ENCODE measurements around the gene YIPF3. TPM values are rescaled to one million over a fixed set of nuclear protein-coding genes. Genes with fewer than 3 reads are reported as not detected.

YIPF3 gene
- total and polyA plus RNA-seq, 9 of the 15 experiments (the other 6 are each of a cell fraction or from before 2014, with no cell fraction given), result 27.5 to 75.3 (median 57.6) TPM

GRCh38 chr6:43509984-43510826, 6.5 kb downstream of the YIPF3 start, which contains the start of gene LRRC73 (continued):
- no peak for TF ChIP-seq CBFB (CRISPR knock-in tag; IDR thresholded peaks at IDR 0.05)
- TF ChIP-seq CBFA2T3 (IDR thresholded peaks at IDR 0.05), result no peak
- TF ChIP-seq PCBP1 (IDR thresholded peaks at IDR 0.05; ENCODE audit: low read depth, low read length, poor library complexity, severe bottlenecking), result no peak
- TF ChIP-seq ZNF699 (CRISPR knock-in tag; IDR thresholded peaks at IDR 0.05; ENCODE audit: insufficient replicate concordance), result no peak
- no peak for TF ChIP-seq ESRRB (CRISPR knock-in tag; IDR thresholded peaks at IDR 0.05; ENCODE audit: borderline replicate concordance)
- TF ChIP-seq MXD1 (CRISPR knock-in tag; IDR thresholded peaks at IDR 0.05; ENCODE audit: borderline replicate concordance, poor library complexity, severe bottlenecking), result no peak
- TF ChIP-seq CLOCK (CRISPR knock-in tag; IDR thresholded peaks at IDR 0.05; ENCODE audit: borderline replicate concordance), result no peak
- TF ChIP-seq MTA1 (IDR thresholded peaks at IDR 0.05; ENCODE audit: borderline replicate concordance), result no peak
- no peak for TF ChIP-seq ZNF655 (CRISPR knock-in tag; IDR thresholded peaks at IDR 0.05)
- TF ChIP-seq XRCC3 (IDR thresholded peaks at IDR 0.05), result no peak
- no peak for TF ChIP-seq ATF3 (IDR thresholded peaks at IDR 0.05)
- TF ChIP-seq ATF3 (CRISPR knock-in tag; conservative IDR thresholded peaks at IDR 0.05), result 0 out of 2 replicates have a peak, but pooled peaks have one; percentile 29
- no peak for TF ChIP-seq TAL1 (IDR thresholded peaks at IDR 0.05)
- TF ChIP-seq MIER1 (IDR thresholded peaks at IDR 0.05; ENCODE audit: low read depth), result no peak
- no peak for TF ChIP-seq ZNF384 (IDR thresholded peaks at IDR 0.05; ENCODE audit: low read depth, low read length)
- TF ChIP-seq NUFIP1 (IDR thresholded peaks at IDR 0.05; ENCODE audit: partially characterized antibody), result no peak
- no peak for TF ChIP-seq NEUROD1 (IDR thresholded peaks at IDR 0.05; ENCODE audit: borderline replicate concordance, low read depth, low read length, partially characterized antibody)
- TF ChIP-seq ATF4 (CRISPR knock-in tag; IDR thresholded peaks at IDR 0.05), result no peak
- no peak for TF ChIP-seq HMG20A (CRISPR knock-in tag; conservative IDR thresholded peaks at IDR 0.05)
- TF ChIP-seq ZBTB8A (IDR thresholded peaks at IDR 0.05; ENCODE audit: partially characterized antibody), result no peak
- peak; percentile 39; the same call in 1 of the 2 replicates for TF ChIP-seq L3MBTL2 (IDR thresholded peaks at IDR 0.05)
- TF ChIP-seq FOSL1 (tag; conservative IDR thresholded peaks at IDR 0.05), result no peak
